Cardiac muscle cell (in vitro differentiated cells and primary cell): ENCODE data around the gene NBL1. TPM values are rescaled to one million over a fixed set of nuclear protein-coding genes. Genes with fewer than 3 reads are reported as not detected.
A peak's percentile ranks its signal among the peaks of the same experiment; 100 is the strongest.

Experiments
- DNase-seq, 2 donors: peaks; one replicate each; pipeline versions ENCODE4 v3.0.0 to v3.0.0-alpha.2; 2010 to 2017; ENCODE audit warnings: low read depth in 1 of 2, low spot score in 1 of 2
- H3K27ac ChIP-seq: fragments of 200-600 bp; sonication (generic); 2 replicates; pipeline ENCODE4 v1.5.1; 2016
- H3K27me3 ChIP-seq: fragments of 200-600 bp; sonication (generic); 2 replicates; pipeline ENCODE4 v1.6.0; 2016; ENCODE audit warnings: control low read depth
- H3K36me3 ChIP-seq: fragments of 200-600 bp; sonication (generic); 2 replicates; pipeline ENCODE4 v1.5.1; 2016; ENCODE audit warnings: control low read depth
- H3K4me1 ChIP-seq: fragments of 200-600 bp; sonication (generic); 2 replicates; pipeline ENCODE4 v1.8.1; 2017; ENCODE audit warnings: low read depth, mild to moderate bottlenecking, mixed run types
- H3K4me3 ChIP-seq: fragments of 200-600 bp; sonication (generic); 2 replicates; pipeline ENCODE4 v1.5.1; 2016; ENCODE audit warnings: mild to moderate bottlenecking
- H3K9me3 ChIP-seq: fragments of 200-600 bp; sonication (generic); 2 replicates; pipeline ENCODE4 v1.5.1; 2017; ENCODE audit warnings: low read depth, mild to moderate bottlenecking, control low read depth
- polyA plus RNA-seq: library from polyadenylated mRNA; unstranded; fragments of >200 nt; fragmentation: Nextera tagmentation; extraction: Ambion mirVana; gene quantifications from 2 replicates; pipeline ENCODE4 v1.2.1, GENCODE V29; 2016
- total RNA-seq: library from RNA; depleted of rRNA; stranded (reverse); fragments of >200 nt; gene quantifications from 2 replicates; pipeline ENCODE4 v1.2.3, GENCODE V29; 2016
- TF ChIP-seq, protein P1 (sequence below): IDR thresholded peaks from 2 replicates; pipeline ENCODE4 v1.5.1; 2012; ENCODE audit warnings: low read depth, mild to moderate bottlenecking, low read length

Gene NBL1
- total and polyA plus RNA-seq, 2 experiments from 2014 or later = 1.4 to 1.9 TPM

DNA sequence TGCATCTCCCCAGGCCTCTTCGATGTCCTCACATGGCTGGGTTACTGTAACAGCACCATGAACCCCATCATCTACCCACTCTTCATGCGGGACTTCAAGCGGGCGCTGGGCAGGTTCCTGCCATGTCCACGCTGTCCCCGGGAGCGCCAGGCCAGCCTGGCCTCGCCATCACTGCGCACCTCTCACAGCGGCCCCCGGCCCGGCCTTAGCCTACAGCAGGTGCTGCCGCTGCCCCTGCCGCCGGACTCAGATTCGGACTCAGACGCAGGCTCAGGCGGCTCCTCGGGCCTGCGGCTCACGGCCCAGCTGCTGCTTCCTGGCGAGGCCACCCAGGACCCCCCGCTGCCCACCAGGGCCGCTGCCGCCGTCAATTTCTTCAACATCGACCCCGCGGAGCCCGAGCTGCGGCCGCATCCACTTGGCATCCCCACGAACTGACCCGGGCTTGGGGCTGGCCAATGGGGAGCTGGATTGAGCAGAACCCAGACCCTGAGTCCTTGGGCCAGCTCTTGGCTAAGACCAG is 34.9 kb downstream of the NBL1 start:
- H3K27me3 ChIP-seq = peaks cover 3% of the 10 kb centered on the region
- DNase-seq = no peak
- H3K4me1 ChIP-seq = no peaks in the 10 kb centered on the region
- H3K9me3 ChIP-seq = no peaks in the 10 kb centered on the region
- TF ChIP-seq, protein P1, sequence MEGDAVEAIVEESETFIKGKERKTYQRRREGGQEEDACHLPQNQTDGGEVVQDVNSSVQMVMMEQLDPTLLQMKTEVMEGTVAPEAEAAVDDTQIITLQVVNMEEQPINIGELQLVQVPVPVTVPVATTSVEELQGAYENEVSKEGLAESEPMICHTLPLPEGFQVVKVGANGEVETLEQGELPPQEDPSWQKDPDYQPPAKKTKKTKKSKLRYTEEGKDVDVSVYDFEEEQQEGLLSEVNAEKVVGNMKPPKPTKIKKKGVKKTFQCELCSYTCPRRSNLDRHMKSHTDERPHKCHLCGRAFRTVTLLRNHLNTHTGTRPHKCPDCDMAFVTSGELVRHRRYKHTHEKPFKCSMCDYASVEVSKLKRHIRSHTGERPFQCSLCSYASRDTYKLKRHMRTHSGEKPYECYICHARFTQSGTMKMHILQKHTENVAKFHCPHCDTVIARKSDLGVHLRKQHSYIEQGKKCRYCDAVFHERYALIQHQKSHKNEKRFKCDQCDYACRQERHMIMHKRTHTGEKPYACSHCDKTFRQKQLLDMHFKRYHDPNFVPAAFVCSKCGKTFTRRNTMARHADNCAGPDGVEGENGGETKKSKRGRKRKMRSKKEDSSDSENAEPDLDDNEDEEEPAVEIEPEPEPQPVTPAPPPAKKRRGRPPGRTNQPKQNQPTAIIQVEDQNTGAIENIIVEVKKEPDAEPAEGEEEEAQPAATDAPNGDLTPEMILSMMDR = no peak
- no peak overlapping the region for H3K27ac ChIP-seq
- H3K36me3 ChIP-seq = no peaks in the 10 kb centered on the region
- no peak overlapping the region for H3K4me3 ChIP-seq

DNA sequence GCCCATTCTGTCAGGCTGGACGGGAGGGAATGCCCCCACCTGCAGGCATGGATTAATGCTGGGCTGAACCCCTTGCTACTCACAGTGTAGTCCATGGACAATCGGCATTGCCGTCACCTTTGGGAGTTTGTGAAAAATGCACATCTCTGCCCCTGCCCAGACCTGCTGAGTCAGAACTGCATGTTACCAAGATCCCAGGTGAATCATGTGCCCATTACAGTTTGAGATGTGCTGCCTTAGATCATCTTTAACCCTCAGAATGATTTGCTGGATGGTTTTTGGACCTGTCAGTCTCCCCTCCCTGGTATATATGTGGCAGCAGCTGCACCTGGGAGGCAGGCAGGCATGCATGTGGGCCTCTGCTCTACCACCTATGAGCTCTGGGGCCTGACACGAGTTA is 35.6 kb downstream of the NBL1 start:
- H3K27ac ChIP-seq = no peak overlapping the region
- no peak for DNase-seq
- H3K4me3 ChIP-seq = no peak overlapping the region
- H3K9me3 ChIP-seq = no peaks in the 10 kb centered on the region
- H3K27me3 ChIP-seq = peaks cover 3% of the 10 kb centered on the region
- TF ChIP-seq, protein P1 = no peak
- H3K4me1 ChIP-seq = no peaks in the 10 kb centered on the region
- H3K36me3 ChIP-seq = no peaks in the 10 kb centered on the region

DNA sequence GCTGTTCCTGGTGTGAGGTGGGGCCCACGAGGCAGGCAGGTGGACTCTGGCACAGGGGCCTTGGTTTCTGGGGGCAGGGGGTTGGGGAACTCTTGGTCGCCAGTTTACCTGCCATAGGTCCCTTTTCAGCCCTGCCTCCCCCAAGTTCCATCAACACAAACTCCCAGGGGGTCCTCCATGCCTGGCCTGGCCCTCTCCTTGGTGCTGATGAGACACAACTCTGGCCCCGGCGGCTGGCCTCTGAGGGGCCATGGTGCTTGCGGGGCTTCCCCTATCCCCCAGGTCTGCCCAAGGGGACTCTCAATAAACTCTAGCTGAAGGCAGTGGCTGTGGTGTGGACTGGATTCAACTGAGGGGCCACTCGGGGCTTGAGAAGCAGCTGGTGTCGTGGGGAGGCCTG is 36.5 kb downstream of the NBL1 start:
- Histone ChIP-seq H3K27me3 (peaks cover 3% of the 10 kb centered on the region), H3K4me3 (no peak overlapping the region), H3K36me3 (no peaks in the 10 kb centered on the region), H3K4me1 (no peaks in the 10 kb centered on the region), H3K9me3 (no peaks in the 10 kb centered on the region), H3K27ac (no peak overlapping the region)
- DNase-seq = no peak
- TF ChIP-seq, protein P1 = no peak

DNA sequence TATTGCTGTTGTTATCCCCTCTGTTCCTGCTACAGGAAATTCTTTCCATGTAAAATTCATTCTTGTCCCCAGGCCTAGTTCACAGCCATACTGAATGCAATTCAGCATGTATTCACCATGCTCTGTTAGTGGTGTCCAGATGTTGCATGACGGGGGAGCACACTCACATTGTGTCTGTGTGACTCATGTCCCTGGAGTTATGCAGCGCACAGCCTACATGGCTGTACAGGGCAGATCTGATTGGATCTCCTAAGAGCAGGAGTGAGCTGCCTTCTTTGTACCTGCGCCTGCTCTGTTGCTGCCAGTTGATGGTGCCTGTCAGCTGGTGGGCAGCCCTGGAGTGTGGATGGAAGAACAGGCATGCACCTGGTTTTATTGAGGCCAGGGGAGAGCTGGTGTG is 38.1 kb downstream of the NBL1 start:
- H3K9me3 ChIP-seq = no peaks in the 10 kb centered on the region
- H3K36me3 ChIP-seq = no peaks in the 10 kb centered on the region
- TF ChIP-seq, protein P1 = no peak
- H3K4me1 ChIP-seq = no peaks in the 10 kb centered on the region
- no peak overlapping the region for H3K4me3 ChIP-seq
- H3K27ac ChIP-seq = no peak overlapping the region
- H3K27me3 ChIP-seq = no peaks in the 10 kb centered on the region
- peak in 1 of 2 donors; percentile 79 for DNase-seq

DNA sequence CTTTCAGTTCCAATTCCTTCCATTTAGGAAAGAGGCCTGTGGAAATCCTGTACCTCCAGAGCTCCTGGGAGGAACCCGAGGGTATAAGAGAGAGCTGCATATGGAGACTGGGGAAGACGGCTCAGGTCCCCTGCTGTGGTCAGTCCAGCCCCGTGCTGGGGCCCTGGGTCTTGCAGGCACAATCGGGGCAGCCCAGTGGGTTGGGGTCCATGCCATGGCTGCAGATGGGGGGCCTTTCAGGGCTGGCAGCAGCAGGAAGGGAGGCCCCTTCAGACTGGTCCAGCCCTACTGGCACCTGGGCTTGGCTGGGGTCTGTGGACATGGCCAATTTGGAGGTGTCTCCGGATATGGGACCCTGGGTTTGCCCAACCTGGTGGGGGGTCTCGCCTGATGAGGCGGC is 38.8 kb downstream of the NBL1 start:
- no peak overlapping the region for H3K4me3 ChIP-seq
- no peak overlapping the region for H3K27ac ChIP-seq
- no peaks in the 10 kb centered on the region for H3K4me1 ChIP-seq
- H3K9me3 ChIP-seq = no peaks in the 10 kb centered on the region
- no peaks in the 10 kb centered on the region for H3K27me3 ChIP-seq
- TF ChIP-seq, protein P1 = no peak
- no peak for DNase-seq
- no peaks in the 10 kb centered on the region for H3K36me3 ChIP-seq

DNA sequence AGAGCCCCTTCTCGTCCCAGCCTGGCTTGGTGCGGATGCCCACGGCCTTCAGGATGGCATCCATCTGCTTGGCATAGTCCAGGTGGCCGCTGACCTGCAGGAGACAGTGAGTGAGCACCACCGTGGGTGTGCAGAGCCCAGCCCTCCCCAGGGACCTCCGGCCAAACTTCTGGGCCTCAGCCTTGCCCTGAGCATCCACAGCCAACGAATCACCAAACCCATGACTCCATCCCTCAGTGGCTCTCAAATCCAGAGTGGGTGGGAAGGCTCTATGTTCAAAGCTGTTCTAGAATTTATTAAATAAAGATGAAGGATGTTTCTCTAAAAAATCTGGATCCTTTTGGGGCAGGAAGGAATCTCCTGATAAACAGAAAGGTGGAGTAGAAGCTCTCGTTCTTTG is 39.2 kb downstream of the NBL1 start:
- no peak overlapping the region for H3K4me3 ChIP-seq
- H3K9me3 ChIP-seq = no peaks in the 10 kb centered on the region
- no peak for DNase-seq
- H3K36me3 ChIP-seq = no peaks in the 10 kb centered on the region
- no peaks in the 10 kb centered on the region for H3K27me3 ChIP-seq
- no peak overlapping the region for H3K27ac ChIP-seq
- TF ChIP-seq, protein P1 = no peak
- no peaks in the 10 kb centered on the region for H3K4me1 ChIP-seq
